ENCODE data around the gene TEX38.
"Not testable (repeated sequence)": the region's sequence is repeated elsewhere in the genome, so short reads cannot be mapped to it uniquely, and the experiment has no call there.

Gene TEX38

DNA sequence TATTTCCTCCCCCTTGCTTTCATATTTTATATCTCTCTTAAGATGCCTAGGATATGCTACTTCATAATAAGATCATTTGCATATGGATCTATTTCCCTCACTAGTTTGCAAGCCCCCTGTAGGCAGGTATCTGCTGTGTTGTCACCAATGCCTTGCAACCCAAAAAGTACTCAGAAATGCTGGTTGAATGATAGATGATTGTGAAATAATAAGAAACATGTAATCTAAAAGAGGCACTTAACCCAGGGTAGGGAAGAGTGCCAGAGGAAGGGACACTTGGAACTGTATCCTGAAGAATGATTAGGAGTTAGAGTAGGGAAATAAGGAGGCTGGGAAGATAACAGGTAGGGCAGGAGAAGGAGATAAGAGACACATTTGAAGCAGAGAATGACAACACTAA is 15.8 kb upstream of the TEX38 start:
- TF ChIP-seq, protein P1, sequence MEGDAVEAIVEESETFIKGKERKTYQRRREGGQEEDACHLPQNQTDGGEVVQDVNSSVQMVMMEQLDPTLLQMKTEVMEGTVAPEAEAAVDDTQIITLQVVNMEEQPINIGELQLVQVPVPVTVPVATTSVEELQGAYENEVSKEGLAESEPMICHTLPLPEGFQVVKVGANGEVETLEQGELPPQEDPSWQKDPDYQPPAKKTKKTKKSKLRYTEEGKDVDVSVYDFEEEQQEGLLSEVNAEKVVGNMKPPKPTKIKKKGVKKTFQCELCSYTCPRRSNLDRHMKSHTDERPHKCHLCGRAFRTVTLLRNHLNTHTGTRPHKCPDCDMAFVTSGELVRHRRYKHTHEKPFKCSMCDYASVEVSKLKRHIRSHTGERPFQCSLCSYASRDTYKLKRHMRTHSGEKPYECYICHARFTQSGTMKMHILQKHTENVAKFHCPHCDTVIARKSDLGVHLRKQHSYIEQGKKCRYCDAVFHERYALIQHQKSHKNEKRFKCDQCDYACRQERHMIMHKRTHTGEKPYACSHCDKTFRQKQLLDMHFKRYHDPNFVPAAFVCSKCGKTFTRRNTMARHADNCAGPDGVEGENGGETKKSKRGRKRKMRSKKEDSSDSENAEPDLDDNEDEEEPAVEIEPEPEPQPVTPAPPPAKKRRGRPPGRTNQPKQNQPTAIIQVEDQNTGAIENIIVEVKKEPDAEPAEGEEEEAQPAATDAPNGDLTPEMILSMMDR (IDR thresholded peaks at IDR 0.05; ENCODE audit: low read depth, low read length), result no peak
- H3K4me3 ChIP-seq (ENCODE audit: low read depth, low read length), result no peak overlapping the region

DNA sequence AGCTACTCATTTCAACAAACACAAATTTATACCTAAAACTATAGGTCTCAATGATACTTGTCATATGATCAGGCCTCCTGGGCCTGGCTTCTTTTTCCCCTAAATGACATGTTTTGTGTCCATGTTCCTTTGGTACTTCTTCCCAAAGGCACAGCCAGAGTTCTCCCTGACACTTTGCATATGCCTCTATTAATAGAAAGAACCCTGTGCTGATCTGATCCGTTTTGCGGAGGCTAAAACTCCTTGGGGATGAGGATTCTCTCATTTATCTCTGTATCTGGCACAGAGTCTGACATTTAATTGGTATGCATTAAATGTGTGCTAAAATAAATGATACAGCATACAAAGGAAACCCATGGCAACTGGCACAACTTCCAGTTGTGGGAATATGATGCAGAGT is 15.0 kb upstream of the TEX38 start:
- H3K4me3 ChIP-seq (ENCODE audit: low read depth, low read length), result no peak overlapping the region
- TF ChIP-seq, protein P1 (IDR thresholded peaks at IDR 0.05; ENCODE audit: low read depth, low read length), result no peak

DNA sequence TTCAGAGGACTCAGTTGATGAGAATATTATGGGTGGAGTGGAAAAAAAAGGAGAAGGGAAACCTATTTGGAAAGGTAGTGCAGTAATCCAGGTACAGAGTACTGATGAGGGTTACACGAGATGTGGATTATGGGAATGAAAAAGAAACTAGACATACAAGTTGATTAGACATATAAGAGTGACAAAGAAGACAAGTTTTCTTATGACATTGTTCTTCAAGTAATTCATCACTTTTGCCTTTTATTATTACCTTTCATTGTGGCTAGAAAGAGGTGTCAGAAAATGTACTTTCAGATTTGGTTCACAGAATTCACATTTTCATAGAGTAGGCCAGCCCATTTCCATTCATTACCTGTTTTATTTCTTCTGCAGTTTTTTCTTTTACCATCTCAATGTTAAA is 13.9 kb upstream of the TEX38 start:
- TF ChIP-seq, protein P1 (IDR thresholded peaks at IDR 0.05; ENCODE audit: low read depth, low read length), result no peak
- H3K4me3 ChIP-seq (ENCODE audit: low read depth, low read length), result no peak overlapping the region

DNA sequence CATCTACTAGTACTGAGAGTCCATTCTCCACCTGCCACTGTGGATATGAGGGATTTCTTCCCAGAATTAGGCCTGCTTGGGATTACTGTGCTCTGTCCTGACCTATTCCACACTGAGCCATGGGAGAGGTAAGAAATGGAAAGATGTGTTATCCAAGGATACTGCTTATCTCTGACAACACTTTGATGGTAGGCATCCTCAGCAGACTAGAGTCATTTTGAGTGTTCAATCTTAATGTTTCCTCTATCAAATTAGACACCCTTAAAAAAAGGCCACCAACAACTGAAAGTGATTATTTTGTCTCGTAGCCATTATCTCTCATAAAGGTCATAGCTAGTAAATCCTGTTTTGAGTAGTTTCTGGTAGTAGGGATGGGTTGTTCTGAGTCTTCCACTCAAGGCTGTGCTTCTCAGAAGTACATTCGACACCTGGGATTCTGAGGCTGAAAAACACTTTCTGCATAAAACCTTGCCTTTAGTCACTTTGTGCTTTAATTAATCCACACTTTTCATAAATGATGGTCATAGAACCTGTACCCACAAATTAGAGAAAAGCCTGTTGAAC is 12.3 kb upstream of the TEX38 start:
- H3K4me3 ChIP-seq (ENCODE audit: low read depth, low read length), result no peak overlapping the region
- TF ChIP-seq, protein P1 (IDR thresholded peaks at IDR 0.05; ENCODE audit: low read depth, low read length), result no peak

DNA sequence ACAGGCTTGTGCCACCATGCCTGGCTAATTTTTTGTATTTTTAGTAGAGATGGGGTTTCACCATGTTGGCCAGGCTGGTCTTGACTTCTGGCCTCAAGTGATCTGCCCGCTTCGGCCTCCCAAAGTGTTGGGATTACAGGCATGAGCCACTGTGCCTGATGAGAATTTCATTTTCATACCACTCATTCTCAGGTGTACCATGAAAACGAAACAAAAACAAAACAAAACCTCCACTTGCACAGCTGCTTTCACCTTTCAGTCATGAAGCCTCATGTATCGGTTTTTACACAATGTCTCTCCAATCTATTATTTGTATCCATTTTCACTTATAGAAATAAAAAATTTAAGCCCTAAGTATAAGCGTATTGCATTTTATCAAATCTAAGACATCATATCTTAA is 11.5 kb upstream of the TEX38 start:
- not testable (repeated sequence) for H3K4me3 ChIP-seq (ENCODE audit: low read depth, low read length)

DNA sequence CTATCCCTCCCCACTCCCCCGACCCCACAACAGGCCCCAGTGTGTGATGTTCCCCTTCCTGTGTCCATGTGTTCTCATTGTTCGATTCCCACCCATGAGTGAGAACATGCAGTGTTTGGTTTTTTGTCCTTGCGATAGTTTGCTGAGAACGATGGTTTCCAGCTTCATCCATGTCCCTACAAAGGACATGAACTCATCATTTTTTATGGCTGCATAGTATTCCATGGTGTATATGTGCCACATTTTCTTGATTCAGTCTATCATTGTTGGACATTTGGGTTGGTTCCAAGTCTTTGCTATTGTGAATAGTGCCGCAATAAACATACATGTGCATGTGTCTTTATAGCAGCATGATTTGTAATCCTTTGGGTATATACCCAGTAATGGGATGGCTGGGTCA is 8.7 kb upstream of the TEX38 start:
- H3K4me3 ChIP-seq (ENCODE audit: low read depth, low read length), result not testable (repeated sequence)

DNA sequence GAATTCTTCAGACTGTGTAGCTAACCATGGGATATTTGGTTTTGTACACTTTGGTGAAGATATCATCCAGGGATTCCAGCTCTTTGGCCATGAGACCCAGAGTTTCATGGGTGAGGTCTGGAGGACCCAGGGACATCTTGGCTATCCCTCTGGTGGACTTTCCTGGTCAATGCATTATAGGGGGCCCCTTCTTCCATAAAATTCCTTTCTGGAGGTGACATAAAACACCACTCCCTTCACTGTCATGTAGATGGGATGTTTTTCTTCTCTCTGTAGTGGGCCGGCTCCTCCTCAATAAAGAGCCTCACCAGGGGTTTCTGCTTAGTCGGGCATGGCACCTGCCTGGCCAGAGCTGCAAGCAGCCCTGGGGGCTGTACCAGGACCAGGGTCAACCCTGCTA is 5.7 kb upstream of the TEX38 start:
- TF ChIP-seq, protein P1 (IDR thresholded peaks at IDR 0.05; ENCODE audit: low read depth, low read length), result no peak
- H3K4me3 ChIP-seq (ENCODE audit: low read depth, low read length), result no peak overlapping the region

DNA sequence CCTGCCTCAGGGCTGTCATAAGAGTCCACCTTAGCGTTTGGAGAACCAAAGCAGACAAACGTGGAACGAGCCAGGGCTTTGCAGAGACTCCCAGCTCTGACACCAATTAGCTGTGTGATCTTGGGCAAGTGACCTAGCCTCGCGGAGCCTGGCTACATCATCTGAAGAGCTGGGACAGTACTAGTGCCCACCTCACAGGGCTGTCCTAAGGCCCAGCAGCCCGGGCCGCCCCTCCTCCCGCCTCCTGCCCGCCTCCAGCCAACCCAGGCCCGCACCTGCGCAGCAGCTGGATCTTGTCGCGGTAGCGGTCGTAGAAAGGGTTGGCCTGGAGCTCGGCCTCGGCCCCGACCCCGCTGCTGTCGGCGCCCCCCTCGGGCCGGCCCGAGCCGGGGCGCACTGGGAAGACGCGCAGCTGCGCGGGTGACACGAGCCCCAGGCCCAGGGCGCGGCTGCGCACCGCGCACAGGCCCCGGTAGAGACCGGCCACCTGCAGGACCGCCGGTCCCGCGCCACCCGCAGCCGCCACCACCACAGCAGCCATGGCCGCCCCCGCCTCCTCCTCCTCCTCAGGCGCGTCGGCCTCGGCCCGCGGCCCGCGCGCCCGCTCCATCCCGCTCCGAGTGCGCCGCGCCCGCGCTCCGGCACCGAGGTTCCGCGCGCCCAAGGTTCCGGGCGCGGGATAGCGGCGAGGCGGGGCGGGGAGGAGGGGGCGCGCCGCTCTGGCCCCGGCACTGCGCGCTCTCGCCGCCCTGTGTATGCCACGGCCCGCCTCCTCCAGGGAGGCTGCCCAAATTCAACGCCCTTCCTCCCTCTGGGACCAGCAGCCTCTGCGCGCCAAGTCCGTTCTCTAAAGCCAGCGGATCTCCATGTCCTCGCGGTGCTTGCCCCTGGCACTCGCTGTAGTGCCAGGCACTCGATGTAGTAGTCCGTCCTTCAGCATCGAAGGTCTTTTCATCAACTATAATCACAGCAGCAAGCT is 3.6 kb upstream of the TEX38 start, which contains the start of gene ATPAF1:
TSS of gene ATPAF1 (minus strand) at position 583 of the 979 bp plus-strand sequence. CDS start at position 541, 42 bp downstream.
- peak within 1 kb of the TSS; percentile 78 for H3K4me3 ChIP-seq (ENCODE audit: low read depth, low read length)
- TF ChIP-seq, protein P1 (IDR thresholded peaks at IDR 0.05; ENCODE audit: low read depth, low read length), result no peak

Measured in WI38 (cell line).